Measurements from ENCODE around the gene CD22. TPM values are rescaled to one million over a fixed set of nuclear protein-coding genes. Genes with fewer than 3 reads are reported as not detected.

The CD22 gene
- total RNA-seq, 1 experiment from 2014 or later, result not detected

- Mint-ChIP-seq H3K4me1 (ENCODE audit: low read depth, unreplicated experiment) (peaks cover 23% of the 10 kb centered on the region), H3K9me3 (ENCODE audit: unreplicated experiment) (peaks cover 37% of the 10 kb centered on the region), H3K27me3 (ENCODE audit: insufficient read depth, unreplicated experiment) (no peaks in the 10 kb centered on the region), H3K36me3 (ENCODE audit: insufficient read depth, unreplicated experiment) (peaks cover 23% of the 10 kb centered on the region), H3K27ac (ENCODE audit: unreplicated experiment) (no peak overlapping the region), H3K4me3 (ENCODE audit: unreplicated experiment) (no peak overlapping the region)
- H3K4me1 ChIP-seq, result peaks cover 17% of the 10 kb centered on the region
- DNase-seq, result no peak
- BruUV-seq (replicated peaks), result no TSS peak
- POLR2A ChIA-PET, result no interaction called here
- TF ChIP-seq CTCF (IDR thresholded peaks at IDR 0.05; ENCODE audit: insufficient read depth in 1 of 2, low read depth in 1 of 2, low read length in 1 of 2, severe bottlenecking in 1 of 2, unreplicated experiment in 1 of 2), result no peak
- peaks cover 31% of the 10 kb centered on the region for H3K9me3 ChIP-seq
- CTCF ChIA-PET, result no interaction called here
- no peaks in the 10 kb centered on the region for H3K36me3 ChIP-seq (ENCODE audit: control insufficient read depth, insufficient read depth, low read length)
- no peak overlapping the region for H3K4me3 ChIP-seq (ENCODE audit: low read depth, low read length)
- no peaks in the 10 kb centered on the region for H3K27me3 ChIP-seq (replicated peaks; ENCODE audit: control insufficient read depth, insufficient read depth, low read length)
- intact Hi-C loops (cut with micrococcal nuclease; ENCODE audit: unreplicated experiment), result loop anchor here (2.0 kb wide), 1 partner anchor 29 kb away; no protein-coding TSS in a partner anchor
Measured at GRCh38 chr19:35381926-35382325, 52.9 kb downstream of the CD22 start.

GRCh38 chr19:35383536-35383935 is 54.5 kb downstream of the CD22 start:
- CTCF ChIA-PET, result no interaction called here
- no peak for TF ChIP-seq CTCF (IDR thresholded peaks at IDR 0.05; ENCODE audit: insufficient read depth in 1 of 2, low read depth in 1 of 2, low read length in 1 of 2, severe bottlenecking in 1 of 2, unreplicated experiment in 1 of 2)
- Histone ChIP-seq H3K36me3 (ENCODE audit: control insufficient read depth, insufficient read depth, low read length) (no peaks in the 10 kb centered on the region), H3K27me3 (replicated peaks; ENCODE audit: control insufficient read depth, insufficient read depth, low read length) (no peaks in the 10 kb centered on the region), H3K9me3 (peaks cover 46% of the 10 kb centered on the region), H3K4me3 (ENCODE audit: low read depth, low read length) (no peak overlapping the region), H3K4me1 (peaks cover 17% of the 10 kb centered on the region)
- Mint-ChIP-seq H3K36me3 (ENCODE audit: insufficient read depth, unreplicated experiment) (peaks cover 17% of the 10 kb centered on the region), H3K4me1 (ENCODE audit: low read depth, unreplicated experiment) (peaks cover 23% of the 10 kb centered on the region), H3K27me3 (ENCODE audit: insufficient read depth, unreplicated experiment) (no peaks in the 10 kb centered on the region), H3K4me3 (ENCODE audit: unreplicated experiment) (no peak overlapping the region), H3K27ac (ENCODE audit: unreplicated experiment) (no peak overlapping the region), H3K9me3 (ENCODE audit: unreplicated experiment) (peaks cover 28% of the 10 kb centered on the region)
- DNase-seq, result no peak
- POLR2A ChIA-PET, result no interaction called here
- BruUV-seq (replicated peaks), result no TSS peak
- intact Hi-C loops (cut with micrococcal nuclease; ENCODE audit: unreplicated experiment), result no loop called here

GRCh38 chr19:35388277-35389054 is 59.5 kb downstream of the CD22 start:
- Mint-ChIP-seq H3K27ac (ENCODE audit: unreplicated experiment) (no peak overlapping the region), H3K36me3 (ENCODE audit: insufficient read depth, unreplicated experiment) (peaks cover 7% of the 10 kb centered on the region), H3K9me3 (ENCODE audit: unreplicated experiment) (peaks cover 19% of the 10 kb centered on the region), H3K27me3 (ENCODE audit: insufficient read depth, unreplicated experiment) (no peaks in the 10 kb centered on the region), H3K4me1 (ENCODE audit: low read depth, unreplicated experiment) (no peaks in the 10 kb centered on the region), H3K4me3 (ENCODE audit: unreplicated experiment) (no peak overlapping the region)
- Histone ChIP-seq H3K4me3 (ENCODE audit: low read depth, low read length) (no peak overlapping the region), H3K4me1 (no peaks in the 10 kb centered on the region), H3K36me3 (ENCODE audit: control insufficient read depth, insufficient read depth, low read length) (no peaks in the 10 kb centered on the region), H3K9me3 (peaks cover 44% of the 10 kb centered on the region), H3K27me3 (replicated peaks; ENCODE audit: control insufficient read depth, insufficient read depth, low read length) (no peaks in the 10 kb centered on the region)
- no TSS peak for BruUV-seq (replicated peaks)
- CTCF ChIA-PET, result no interaction called here
- no peak for TF ChIP-seq CTCF (IDR thresholded peaks at IDR 0.05; ENCODE audit: insufficient read depth in 1 of 2, low read depth in 1 of 2, low read length in 1 of 2, severe bottlenecking in 1 of 2, unreplicated experiment in 1 of 2)
- intact Hi-C loops (cut with micrococcal nuclease; ENCODE audit: unreplicated experiment), result no loop called here
- POLR2A ChIA-PET, result no interaction called here
- DNase-seq, result no peak
